Measurements from ENCODE around the gene SCGB3A2. TPM values are rescaled to one million over a fixed set of nuclear protein-coding genes. Genes with fewer than 3 reads are reported as not detected.

SCGB3A2 gene
- polyA plus RNA-seq, 1 experiment: not detected

DNA sequence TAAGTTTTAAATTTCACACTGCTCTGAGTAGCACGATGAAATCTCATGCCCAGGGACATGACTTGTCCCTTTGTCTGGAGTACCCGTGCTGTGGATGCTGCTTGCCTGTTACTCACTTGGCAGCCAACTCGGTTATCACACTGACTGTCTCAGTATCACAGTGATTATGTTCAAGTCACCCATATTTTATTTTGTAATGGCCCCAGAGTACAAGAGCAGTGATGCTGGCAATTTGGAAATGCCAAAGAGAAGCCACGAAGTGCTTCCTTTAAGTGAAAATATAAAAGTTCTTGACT, 22.8 kb upstream of the SCGB3A2 start:
- ChIA-PET CTCF (interaction anchor here (3.0 to 3.5 kb wide), 2 partner anchors 7 to 11 kb away, joined by 22 to 27 read pairs; no protein-coding TSS in a partner anchor), POLR2A (no interaction called here)
- no peaks in the 10 kb centered on the region for H3K27me3 ChIP-seq (ENCODE audit: control insufficient read depth, insufficient read depth, low read length)
- no peaks in the 10 kb centered on the region for H3K36me3 ChIP-seq (ENCODE audit: control insufficient read depth, insufficient read depth, low read length)
- TF ChIP-seq, protein P1, sequence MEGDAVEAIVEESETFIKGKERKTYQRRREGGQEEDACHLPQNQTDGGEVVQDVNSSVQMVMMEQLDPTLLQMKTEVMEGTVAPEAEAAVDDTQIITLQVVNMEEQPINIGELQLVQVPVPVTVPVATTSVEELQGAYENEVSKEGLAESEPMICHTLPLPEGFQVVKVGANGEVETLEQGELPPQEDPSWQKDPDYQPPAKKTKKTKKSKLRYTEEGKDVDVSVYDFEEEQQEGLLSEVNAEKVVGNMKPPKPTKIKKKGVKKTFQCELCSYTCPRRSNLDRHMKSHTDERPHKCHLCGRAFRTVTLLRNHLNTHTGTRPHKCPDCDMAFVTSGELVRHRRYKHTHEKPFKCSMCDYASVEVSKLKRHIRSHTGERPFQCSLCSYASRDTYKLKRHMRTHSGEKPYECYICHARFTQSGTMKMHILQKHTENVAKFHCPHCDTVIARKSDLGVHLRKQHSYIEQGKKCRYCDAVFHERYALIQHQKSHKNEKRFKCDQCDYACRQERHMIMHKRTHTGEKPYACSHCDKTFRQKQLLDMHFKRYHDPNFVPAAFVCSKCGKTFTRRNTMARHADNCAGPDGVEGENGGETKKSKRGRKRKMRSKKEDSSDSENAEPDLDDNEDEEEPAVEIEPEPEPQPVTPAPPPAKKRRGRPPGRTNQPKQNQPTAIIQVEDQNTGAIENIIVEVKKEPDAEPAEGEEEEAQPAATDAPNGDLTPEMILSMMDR (IDR thresholded peaks at IDR 0.05; ENCODE audit: insufficient read depth, low read depth, low read length): no peak
- no peak for DNase-seq (ENCODE audit: low read depth)
- H3K4me3 ChIP-seq (ENCODE audit: low read depth, low read length): no peak overlapping the region

DNA sequence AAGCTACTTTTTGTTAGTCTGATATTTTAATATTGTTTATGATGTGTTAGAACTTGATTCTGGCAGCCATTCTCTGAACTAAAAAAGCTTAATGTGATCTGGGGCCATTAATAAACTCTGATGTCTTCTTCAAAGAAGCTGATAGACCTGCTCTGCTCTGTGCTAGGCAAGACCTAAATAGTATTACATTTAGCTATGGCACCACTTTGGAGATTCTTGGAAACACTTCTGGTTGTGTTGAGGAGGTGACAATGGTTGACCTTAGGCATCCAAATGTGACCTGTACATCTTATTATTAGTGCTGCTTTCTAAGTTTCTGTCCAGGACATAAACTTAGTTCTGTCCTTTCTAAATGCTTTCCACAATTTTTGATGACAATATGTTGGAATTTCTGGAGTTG, 21.7 kb upstream of the SCGB3A2 start:
- TF ChIP-seq, protein P1 (IDR thresholded peaks at IDR 0.05; ENCODE audit: insufficient read depth, low read depth, low read length): no peak
- CTCF ChIA-PET: interaction anchor here (1.9 to 3.5 kb wide), 4 partner anchors 8 to 518 kb away, joined by 5 to 27 read pairs (median 14); no protein-coding TSS in a partner anchor
- Histone ChIP-seq H3K27me3 (ENCODE audit: control insufficient read depth, insufficient read depth, low read length) (no peaks in the 10 kb centered on the region), H3K4me3 (ENCODE audit: low read depth, low read length) (no peak overlapping the region), H3K36me3 (ENCODE audit: control insufficient read depth, insufficient read depth, low read length) (no peaks in the 10 kb centered on the region)
- DNase-seq (ENCODE audit: low read depth): no peak
- POLR2A ChIA-PET: no interaction called here

DNA sequence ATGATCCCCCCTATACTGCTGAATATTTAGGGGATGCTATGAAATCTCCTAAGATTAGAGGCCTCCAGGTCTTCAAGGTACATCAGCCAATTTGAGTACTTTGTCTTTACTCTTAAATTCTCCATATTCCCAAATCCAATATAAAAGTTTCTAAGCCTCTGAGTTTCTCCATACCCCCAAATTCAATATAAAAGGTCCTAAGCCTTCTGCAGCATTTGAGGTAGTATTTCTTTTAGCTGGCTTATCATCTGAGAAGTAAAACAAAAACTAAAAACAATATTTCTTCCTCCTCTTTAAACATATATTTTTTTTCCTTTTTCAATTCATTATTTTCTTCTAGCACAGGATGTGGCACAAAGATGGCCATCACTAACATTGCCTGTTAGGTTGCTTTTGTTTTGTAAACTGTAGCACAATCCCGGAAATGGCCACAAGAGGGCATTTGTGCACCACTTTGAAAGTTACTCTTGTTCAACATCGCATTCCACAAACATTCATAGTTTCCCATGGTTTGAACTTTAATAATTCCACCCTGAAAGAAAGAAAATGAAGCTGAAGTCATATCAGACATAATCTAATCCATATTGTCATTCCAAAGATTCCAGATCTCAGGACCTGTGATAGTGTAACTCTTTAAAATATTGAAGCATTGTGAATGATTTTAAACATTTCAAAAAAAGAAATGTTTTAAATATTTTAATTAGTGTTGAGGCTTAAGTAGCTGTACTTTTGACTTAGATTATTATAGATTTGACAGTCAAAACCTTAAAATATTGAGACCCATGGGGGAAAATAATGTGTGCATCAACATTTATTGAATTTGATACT, 21.0 kb upstream of the SCGB3A2 start:
- Histone ChIP-seq H3K36me3 (ENCODE audit: control insufficient read depth, insufficient read depth, low read length) (no peaks in the 10 kb centered on the region), H3K27me3 (ENCODE audit: control insufficient read depth, insufficient read depth, low read length) (no peaks in the 10 kb centered on the region), H3K4me3 (ENCODE audit: low read depth, low read length) (no peak overlapping the region)
- ChIA-PET CTCF (interaction anchor here (0.6 to 3.5 kb wide), 11 partner anchors 9 to 892 kb away, joined by 3 to 27 read pairs (median 4); partner anchors contain the start of gene SCGB3A2), POLR2A (no interaction called here)
- TF ChIP-seq, protein P1 (IDR thresholded peaks at IDR 0.05; ENCODE audit: insufficient read depth, low read depth, low read length): peak; percentile 86
- DNase-seq (ENCODE audit: low read depth): peak; percentile 2

- Histone ChIP-seq H3K4me3 (ENCODE audit: low read depth, low read length) (no peak overlapping the region), H3K36me3 (ENCODE audit: control insufficient read depth, insufficient read depth, low read length) (no peaks in the 10 kb centered on the region), H3K27me3 (ENCODE audit: control insufficient read depth, insufficient read depth, low read length) (no peaks in the 10 kb centered on the region)
- DNase-seq (ENCODE audit: low read depth): no peak
- POLR2A ChIA-PET: no interaction called here
- CTCF ChIA-PET: interaction anchor here (0.9 to 3.5 kb wide), 6 partner anchors 10 to 79 kb away, joined by 3 to 27 read pairs (median 4); no protein-coding TSS in a partner anchor
- TF ChIP-seq, protein P1 (IDR thresholded peaks at IDR 0.05; ENCODE audit: insufficient read depth, low read depth, low read length): no peak
These were observed 19.9 kb upstream of the SCGB3A2 start for GRCh38 chr5:147858565-147858964.

DNA sequence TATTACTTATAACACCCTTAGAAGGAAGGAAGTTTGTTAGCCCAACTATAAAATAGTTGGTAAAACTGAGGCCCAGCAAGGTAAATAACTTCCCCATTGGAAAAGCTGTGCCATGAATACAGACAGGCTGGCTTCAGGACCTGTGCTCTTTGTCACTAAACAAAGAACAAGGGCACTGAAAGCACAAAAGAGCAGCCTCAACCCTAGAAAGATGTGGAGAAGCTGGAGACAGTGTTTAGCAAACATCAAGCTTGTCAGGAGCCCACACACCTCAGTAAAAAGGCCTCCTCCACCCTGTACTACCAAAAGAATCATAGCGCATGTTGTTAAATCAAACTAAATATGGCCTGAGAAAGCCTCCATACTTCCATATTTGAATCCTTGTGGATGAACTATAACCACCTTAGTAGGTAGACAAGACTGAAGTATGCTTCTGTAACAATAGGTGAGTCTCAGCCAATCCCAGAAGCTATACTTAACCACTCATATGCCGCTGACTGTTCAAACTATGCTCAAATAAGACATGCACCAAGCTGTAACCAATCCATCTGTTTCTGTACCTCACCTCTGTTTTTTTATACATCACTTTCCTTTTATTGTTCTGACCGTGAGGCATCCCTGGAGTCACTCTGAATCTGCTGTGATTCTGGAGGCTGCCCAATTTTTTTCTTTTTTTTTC, 18.4 kb upstream of the SCGB3A2 start:
- H3K36me3 ChIP-seq (ENCODE audit: control insufficient read depth, insufficient read depth, low read length): no peaks in the 10 kb centered on the region
- H3K27me3 ChIP-seq (ENCODE audit: control insufficient read depth, insufficient read depth, low read length): no peaks in the 10 kb centered on the region
- POLR2A ChIA-PET: no interaction called here
- H3K4me3 ChIP-seq (ENCODE audit: low read depth, low read length): no peak overlapping the region
- CTCF ChIA-PET: no interaction called here
- TF ChIP-seq, protein P1 (IDR thresholded peaks at IDR 0.05; ENCODE audit: insufficient read depth, low read depth, low read length): no peak
- DNase-seq (ENCODE audit: low read depth): no peak
